Heart left ventricle (tissue), 13 donors: Measurements from ENCODE around the gene PIAS2.
A peak's percentile ranks its signal among the peaks of the same experiment; 100 is the strongest.

Source experiments
- CTCF ChIP-seq, 12 donors: fragments of 200-600 bp; sonication (generic) in 4 of 12; IDR thresholded peaks; one replicate each; pipeline versions ENCODE4 v1.5.0 to v1.8.0; 2018 to 2022; ENCODE audit warnings: antibody characterized with exemption in 12 of 12, mild to moderate bottlenecking in 5 of 12
- POLR2A ChIP-seq, 2 donors: fragments of 450-650 bp; IDR thresholded peaks; one replicate each; pipeline ENCODE4 v1.6.1; 2017; ENCODE audit warnings: antibody characterized with exemption in 2 of 2, mild to moderate bottlenecking in 2 of 2, moderate library complexity in 2 of 2
- donor health status: ischemic (EF 13 %, LVEDD 7.1; RV severe dilation, severe dysfunction).
- donor health status: DM: no; HTN: yes; CAD: no.
- donor health status: DM: no; HTN: no; CAD: no.
- donor health status: ischemic (EF 25% LVEDD 6.9; RV normal size, moderate dysfunction).
- donor health status: ischemic (EF 25% LVEDD 5.7; RV mildly dilated, moderate dysfunction).
- donor health status: ischemic (EF 35%, LVEDD 5.7; RV mildly dilated, moderate dysfunction).
- donor health status: nonischemic (EF 11% LVEDD 7.7; RV severe dilation, severe dysfunction).
- donor health status: DM: yes; HTN: yes; CAD: no.
- donor health status: PGD.
- donor health status: ischemic (EF 29% LVEDD 5.4; RV normal size, mild dysfunction).
- donor health status: nonischemic (EF 23%, LVEDD 6.1; RV moderate dilation, normal function).

- peak in 1 of 12 donors; percentile 4 for TF ChIP-seq CTCF (IDR thresholded peaks at IDR 0.05)
- no peak for TF ChIP-seq POLR2A (IDR thresholded peaks at IDR 0.05)
Measured at GRCh38 chr18:46755315-46756024, 161.8 kb downstream of the PIAS2 start.
